Effector memory CD8-positive, alpha-beta T cell (primary cell): Measurements from ENCODE around the gene METTL16.
A peak's percentile ranks its signal among the peaks of the same experiment; 100 is the strongest.
"Not testable (repeated sequence)": the region's sequence is repeated elsewhere in the genome, so short reads cannot be mapped to it uniquely, and the experiment has no call there.

Source experiments
- ATAC-seq: fragments of 150-1000 bp; cut with Tn5 transposase; replicated peaks from 2 replicates; pipeline ENCODE4 v1.10.0; 2021; ENCODE audit warnings: mild to moderate bottlenecking, moderate library complexity
- DNase-seq, 3 experiments: peaks; one replicate each; pipeline ENCODE4 v3.0.0; 2021
- H3K27ac Mint-ChIP-seq, 2 donors: one replicate each; pipeline ENCODE4 v1.8.0; 2022; ENCODE audit warnings: mild to moderate bottlenecking in 2 of 2, mixed read lengths in 2 of 2, moderate library complexity in 2 of 2
- H3K27me3 Mint-ChIP-seq, 2 donors: one replicate each; pipeline ENCODE4 v1.8.0; 2022; ENCODE audit warnings: mixed read lengths in 2 of 2
- H3K36me3 Mint-ChIP-seq: one replicate; pipeline ENCODE4 v1.8.0; 2022; ENCODE audit warnings: mild to moderate bottlenecking, moderate library complexity, mixed read lengths; ENCODE audit not compliant: insufficient read depth
- H3K4me1 Mint-ChIP-seq, 2 donors: one replicate each; pipeline ENCODE4 v1.8.0; 2022; ENCODE audit warnings: low read depth in 2 of 2, mixed read lengths in 2 of 2
- H3K4me3 Mint-ChIP-seq, 2 donors: one replicate each; pipeline ENCODE4 v1.8.0; 2022; ENCODE audit warnings: mild to moderate bottlenecking in 2 of 2, mixed read lengths in 2 of 2, moderate library complexity in 2 of 2
- H3K9me3 Mint-ChIP-seq, 2 donors: one replicate each; pipeline ENCODE4 v1.8.0; 2022; ENCODE audit warnings: mixed read lengths in 2 of 2

METTL16 gene

GRCh38 chr17:2455956-2456355 is 55.7 kb downstream of the METTL16 start:
- DNase-seq: no peak
- Mint-ChIP-seq H3K36me3 (peaks cover 22% of the 10 kb centered on the region), H3K9me3 (no peaks in the 10 kb centered on the region), H3K27me3 (no peaks in the 10 kb centered on the region), H3K27ac (no peak overlapping the region), H3K4me1 (peaks cover 0 to 6% of the 10 kb centered on the region in 2 donors), H3K4me3 (no peak overlapping the region)
- ATAC-seq: no peak

- Mint-ChIP-seq H3K27me3 (no peaks in the 10 kb centered on the region), H3K36me3 (peaks cover 17% of the 10 kb centered on the region), H3K4me3 (no peak overlapping the region), H3K27ac (no peak overlapping the region), H3K4me1 (peaks cover 3 to 6% of the 10 kb centered on the region in 2 donors), H3K9me3 (no peaks in the 10 kb centered on the region)
- ATAC-seq (no peak), DNase-seq (no peak)
These were observed 57.8 kb downstream of the METTL16 start for GRCh38 chr17:2453866-2454265.

- Mint-ChIP-seq H3K27ac (peak overlapping the region in 1 of 2 donors; percentile 32), H3K4me3 (no peak overlapping the region), H3K4me1 (peaks cover 3 to 6% of the 10 kb centered on the region in 2 donors), H3K27me3 (no peaks in the 10 kb centered on the region), H3K36me3 (peaks cover 16% of the 10 kb centered on the region), H3K9me3 (no peaks in the 10 kb centered on the region)
- DNase-seq (no peak), ATAC-seq (no peak)
These were observed 58.4 kb downstream of the METTL16 start for GRCh38 chr17:2453325-2453724.

- Mint-ChIP-seq H3K27me3 (no peaks in the 10 kb centered on the region), H3K36me3 (peaks cover 16% of the 10 kb centered on the region), H3K27ac (peak overlapping the region; percentile 29 to 32), H3K4me3 (no peak overlapping the region), H3K4me1 (peaks cover 3 to 6% of the 10 kb centered on the region in 2 donors), H3K9me3 (no peaks in the 10 kb centered on the region)
- ATAC-seq: no peak
- no peak for DNase-seq
These were observed 59.4 kb downstream of the METTL16 start for GRCh38 chr17:2452216-2452750.

GRCh38 chr17:2450016-2450650 is 61.6 kb downstream of the METTL16 start:
- Mint-ChIP-seq H3K4me3 (no peak overlapping the region), H3K4me1 (peaks cover 3 to 9% of the 10 kb centered on the region in 2 donors), H3K36me3 (peaks cover 17% of the 10 kb centered on the region), H3K27ac (no peak overlapping the region), H3K27me3 (no peaks in the 10 kb centered on the region), H3K9me3 (peaks cover 0 to 2% of the 10 kb centered on the region in 2 donors)
- ATAC-seq: no peak
- no peak for DNase-seq

GRCh38 chr17:2449486-2449885 is 62.2 kb downstream of the METTL16 start:
- H3K4me3 Mint-ChIP-seq: no peak overlapping the region

GRCh38 chr17:2447479-2447878 is 64.2 kb downstream of the METTL16 start:
- DNase-seq: not testable (repeated sequence)

More at GRCh38 chr17:2449486-2449885, 62.2 kb downstream of the METTL16 start:
- H3K4me1 Mint-ChIP-seq: peaks cover 3 to 9% of the 10 kb centered on the region in 2 donors
- peaks cover 0 to 2% of the 10 kb centered on the region in 2 donors for H3K9me3 Mint-ChIP-seq
- H3K27me3 Mint-ChIP-seq: no peaks in the 10 kb centered on the region
- ATAC-seq (no peak), DNase-seq (no peak)
- peaks cover 17% of the 10 kb centered on the region for H3K36me3 Mint-ChIP-seq
- H3K27ac Mint-ChIP-seq: peak overlapping the region in 1 of 2 donors; percentile 78

GRCh38 chr17:2445638-2446037 is 66.0 kb downstream of the METTL16 start:
- ATAC-seq (no peak), DNase-seq (no peak)
- no peak overlapping the region for H3K4me3 Mint-ChIP-seq
- no peaks in the 10 kb centered on the region for H3K27me3 Mint-ChIP-seq
- peaks cover 19% of the 10 kb centered on the region for H3K36me3 Mint-ChIP-seq
- no peak overlapping the region for H3K27ac Mint-ChIP-seq
- peaks cover 0 to 2% of the 10 kb centered on the region in 2 donors for H3K9me3 Mint-ChIP-seq
- peaks cover 3% of the 10 kb centered on the region in 2 donors for H3K4me1 Mint-ChIP-seq

More at GRCh38 chr17:2447479-2447878, 64.2 kb downstream of the METTL16 start:
- H3K4me1 Mint-ChIP-seq, H3K27me3 Mint-ChIP-seq, ATAC-seq, H3K9me3 Mint-ChIP-seq, H3K27ac Mint-ChIP-seq, H3K4me3 Mint-ChIP-seq: not testable (repeated sequence)
- H3K36me3 Mint-ChIP-seq: peaks cover 13% of the 10 kb centered on the region

GRCh38 chr17:2444382-2444781 is 67.3 kb downstream of the METTL16 start:
- H3K27ac Mint-ChIP-seq: no peak overlapping the region
- peaks cover 23% of the 10 kb centered on the region for H3K36me3 Mint-ChIP-seq
- DNase-seq: no peak
- H3K27me3 Mint-ChIP-seq: no peaks in the 10 kb centered on the region
- ATAC-seq: no peak
- H3K4me1 Mint-ChIP-seq: peaks cover 1 to 3% of the 10 kb centered on the region in 2 donors
- no peak overlapping the region for H3K4me3 Mint-ChIP-seq
- H3K9me3 Mint-ChIP-seq: peaks cover 0 to 2% of the 10 kb centered on the region in 2 donors

GRCh38 chr17:2442166-2442565 is 69.5 kb downstream of the METTL16 start:
- peaks cover 0 to 2% of the 10 kb centered on the region in 2 donors for H3K9me3 Mint-ChIP-seq
- peaks cover 0 to 3% of the 10 kb centered on the region in 2 donors for H3K4me1 Mint-ChIP-seq
- H3K36me3 Mint-ChIP-seq: peaks cover 43% of the 10 kb centered on the region
- H3K27me3 Mint-ChIP-seq: no peaks in the 10 kb centered on the region
- H3K27ac Mint-ChIP-seq: no peak overlapping the region
- DNase-seq: no peak
- H3K4me3 Mint-ChIP-seq: no peak overlapping the region
- no peak for ATAC-seq

- Mint-ChIP-seq H3K4me1 (peaks cover 0 to under 1% of the 10 kb centered on the region in 2 donors), H3K36me3 (peaks cover 54% of the 10 kb centered on the region), H3K4me3 (no peak overlapping the region), H3K27me3 (no peaks in the 10 kb centered on the region), H3K9me3 (peaks cover 0 to 1% of the 10 kb centered on the region in 2 donors), H3K27ac (peak overlapping the region in 1 of 2 donors; percentile 16)
- DNase-seq (no peak), ATAC-seq (no peak)
These were observed 70.8 kb downstream of the METTL16 start for GRCh38 chr17:2440930-2441329.

GRCh38 chr17:2439997-2440396 is 71.7 kb downstream of the METTL16 start:
- ATAC-seq, H3K4me1 Mint-ChIP-seq, H3K27ac Mint-ChIP-seq, H3K4me3 Mint-ChIP-seq, H3K27me3 Mint-ChIP-seq, DNase-seq, H3K9me3 Mint-ChIP-seq: not testable (repeated sequence)
- H3K36me3 Mint-ChIP-seq: peaks cover 53% of the 10 kb centered on the region

- no peaks in the 10 kb centered on the region for H3K4me1 Mint-ChIP-seq
- no peaks in the 10 kb centered on the region for H3K9me3 Mint-ChIP-seq
- DNase-seq: no peak
- peaks cover 58% of the 10 kb centered on the region for H3K36me3 Mint-ChIP-seq
- H3K27me3 Mint-ChIP-seq: no peaks in the 10 kb centered on the region
- H3K4me3 Mint-ChIP-seq: no peak overlapping the region
- no peak for ATAC-seq
- no peak overlapping the region for H3K27ac Mint-ChIP-seq
These were observed 72.9 kb downstream of the METTL16 start for GRCh38 chr17:2438823-2439222.

- ATAC-seq (no peak), DNase-seq (no peak)
- Mint-ChIP-seq H3K36me3 (peaks cover 64% of the 10 kb centered on the region), H3K9me3 (no peaks in the 10 kb centered on the region), H3K27ac (peak overlapping the region; percentile 21 to 83), H3K27me3 (no peaks in the 10 kb centered on the region), H3K4me3 (no peak overlapping the region), H3K4me1 (no peaks in the 10 kb centered on the region)
These were observed 75.3 kb downstream of the METTL16 start for GRCh38 chr17:2436316-2436905.
